Fibroblast of lung (primary cell): ENCODE data around the gene CELF2.

ENCODE experiments used
- CTCF ChIP-seq, 2 donors: IDR thresholded peaks in 1 of 2; conservative IDR thresholded peaks in 1 of 2; 1 replicate in 1 of 2; 2 replicates in 1 of 2; pipeline ENCODE4 v1.5.1; 2011 to 2012; ENCODE audit warnings: low read length in 2 of 2, control low read depth in 1 of 2, inconsistent platforms in 1 of 2, low read depth in 1 of 2, mild to moderate bottlenecking in 1 of 2
- EZH2 ChIP-seq: IDR thresholded peaks from 2 replicates; pipeline ENCODE4 v1.5.1; 2012; ENCODE audit warnings: low read length, control low read depth, mild to moderate bottlenecking; ENCODE audit errors: missing control alignments

GRCh38 chr10:11234857-11235531 is 217.3 kb downstream of the CELF2 start:
- TF ChIP-seq CTCF (conservative IDR thresholded peaks at IDR 0.05 in 1 of 2, IDR thresholded peaks at IDR 0.05 in 1 of 2; ENCODE audit: low read depth in 1 of 2, low read length in 2 of 2), result no peak
- no peak for TF ChIP-seq EZH2
